Karpas-422 (cell line): Measurements from ENCODE around the gene RPTN. TPM values are rescaled to one million over a fixed set of nuclear protein-coding genes. Genes with fewer than 3 reads are reported as not detected.

ENCODE experiments used
- DNase-seq: peaks from one replicate; pipeline ENCODE4 v3.0.0-alpha.2; 2015
- H2AFZ ChIP-seq: fragments of 200-600 bp; sonication (generic); 2 replicates; pipeline ENCODE4 v1.6.1; 2014; ENCODE audit warnings: antibody characterized with exemption, low read length, mixed read lengths
- H3K27ac ChIP-seq: fragments of 200-600 bp; sonication (generic); 2 replicates; pipeline ENCODE4 v1.5.1; 2014; ENCODE audit warnings: mild to moderate bottlenecking, low read length, moderate library complexity
- H3K27me3 ChIP-seq: fragments of 200-600 bp; sonication (generic); 2 replicates; pipeline ENCODE4 v1.6.1; 2014; ENCODE audit warnings: low read length, mixed read lengths
- H3K36me3 ChIP-seq: fragments of 200-600 bp; sonication (generic); 2 replicates; pipeline ENCODE4 v1.6.1; 2014; ENCODE audit warnings: low read length, mixed read lengths; ENCODE audit not compliant: insufficient read depth
- H3K4me1 ChIP-seq: fragments of 200-600 bp; sonication (generic); 2 replicates; pipeline ENCODE4 v1.6.1; 2014; ENCODE audit warnings: mild to moderate bottlenecking, low read length, mixed read lengths
- H3K4me2 ChIP-seq: fragments of 200-600 bp; sonication (generic); 2 replicates; pipeline ENCODE4 v1.6.1; 2014; ENCODE audit warnings: low read length, low read depth, mild to moderate bottlenecking; ENCODE audit not compliant: poor library complexity, severe bottlenecking
- H3K4me3 ChIP-seq: fragments of 200-600 bp; sonication (generic); 2 replicates; pipeline ENCODE4 v1.5.1; 2014; ENCODE audit warnings: mild to moderate bottlenecking, antibody characterized with exemption, low read length, mixed read lengths
- H3K79me2 ChIP-seq: fragments of 200-600 bp; sonication (generic); 2 replicates; pipeline ENCODE4 v1.6.1; 2014; ENCODE audit warnings: mild to moderate bottlenecking, low read length, mixed read lengths
- H3K9ac ChIP-seq: fragments of 200-600 bp; sonication (generic); 2 replicates; pipeline ENCODE4 v1.6.0; 2014; ENCODE audit warnings: low read length
- H3K9me2 ChIP-seq: fragments of 200-600 bp; sonication (generic), shearing (Covaris generic); replicated peaks from 2 replicates; pipeline ENCODE4 v1.6.0; 2014; ENCODE audit warnings: mild to moderate bottlenecking, low read length, moderate library complexity; ENCODE audit not compliant: insufficient read depth
- H3K9me3 ChIP-seq: fragments of 300-700, 200-600 bp; sonication (generic); 2 replicates; pipeline ENCODE4 v1.6.1; 2014; ENCODE audit warnings: low read length, mixed read lengths
- H4K20me1 ChIP-seq: fragments of 200-600 bp; sonication (generic); 2 replicates; pipeline ENCODE4 v1.6.1; 2014; ENCODE audit warnings: mild to moderate bottlenecking, antibody characterized with exemption, low read length, low read depth; ENCODE audit not compliant: insufficient read depth
- total RNA-seq: library from RNA; depleted of rRNA; stranded (reverse); fragments of >200 nt; shearing (Covaris generic); gene quantifications from 2 replicates; pipeline ENCODE4 v1.2.3, GENCODE V29; 2014; ENCODE audit warnings: low replicate concordance; rRNA removed

Gene RPTN
- total RNA-seq, 1 experiment from 2014 or later = not detected

DNA sequence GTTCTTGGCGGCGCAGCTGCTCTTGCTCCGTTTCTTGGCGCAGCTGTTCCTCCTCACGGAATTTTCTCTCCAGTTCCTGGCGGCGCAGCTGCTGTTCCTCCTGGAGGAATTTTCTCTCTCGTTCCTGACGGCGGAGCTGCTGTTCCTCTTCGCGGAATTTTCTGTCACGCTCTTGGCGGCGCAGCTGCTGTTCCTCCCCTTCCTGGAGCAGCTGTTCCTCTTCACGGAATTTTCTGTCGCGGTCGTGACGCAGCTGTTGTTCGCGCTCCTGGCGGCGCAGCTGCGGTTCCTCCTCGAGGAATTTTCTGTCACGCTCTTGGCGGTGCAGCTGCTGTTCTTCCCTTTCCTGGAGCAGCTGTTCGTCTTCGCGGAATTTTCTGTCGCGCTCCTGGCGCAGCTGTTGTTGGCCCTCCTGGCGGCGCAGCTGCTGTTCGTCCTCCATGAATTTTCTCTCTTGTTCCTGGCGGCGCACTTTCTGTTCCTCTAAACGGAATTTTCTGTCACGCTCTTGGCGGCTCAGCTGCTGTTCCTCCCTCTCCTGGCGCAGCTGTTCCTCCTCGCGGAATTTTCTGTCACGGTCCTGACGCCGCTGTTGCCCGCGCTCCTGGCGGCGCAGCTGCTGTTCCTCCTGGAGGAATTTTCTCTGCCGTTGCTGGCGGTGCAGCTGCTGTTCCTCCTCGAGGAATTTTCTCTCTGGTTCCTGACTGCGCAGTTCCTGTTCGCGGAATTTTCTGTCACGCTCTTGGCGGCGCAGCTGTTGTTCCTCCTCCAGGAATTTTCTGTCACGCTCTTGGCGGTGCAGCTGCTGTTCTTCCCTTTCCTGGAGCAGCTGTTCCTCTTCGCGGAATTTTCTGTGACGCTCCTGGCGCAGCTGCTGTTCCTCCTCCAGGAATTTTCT, 50.8 kb downstream of the RPTN start:
- no peak overlapping the region for H3K4me3 ChIP-seq
- no peak overlapping the region for H2AFZ ChIP-seq
- no peaks in the 10 kb centered on the region for H3K27me3 ChIP-seq
- DNase-seq = no peak
- no peaks in the 10 kb centered on the region for H3K9me3 ChIP-seq
- no peaks in the 10 kb centered on the region for H3K79me2 ChIP-seq
- peaks cover 20% of the 10 kb centered on the region for H3K4me1 ChIP-seq
- H3K9me2 ChIP-seq = no peaks in the 10 kb centered on the region
- no peaks in the 10 kb centered on the region for H4K20me1 ChIP-seq
- no peak overlapping the region for H3K9ac ChIP-seq
- H3K4me2 ChIP-seq = no peak overlapping the region
- H3K27ac ChIP-seq = no peak overlapping the region
- H3K36me3 ChIP-seq = no peaks in the 10 kb centered on the region

GRCh38 chr1:152107031-152107983, 51.7 kb downstream of the RPTN start:
- H3K4me1 ChIP-seq = peaks cover 13% of the 10 kb centered on the region
- no peaks in the 10 kb centered on the region for H3K27me3 ChIP-seq
- no peak overlapping the region for H3K9ac ChIP-seq
- no peak for DNase-seq
- no peaks in the 10 kb centered on the region for H3K79me2 ChIP-seq
- H4K20me1 ChIP-seq = no peaks in the 10 kb centered on the region
- H3K9me2 ChIP-seq = no peaks in the 10 kb centered on the region
- H3K9me3 ChIP-seq = no peaks in the 10 kb centered on the region
- no peak overlapping the region for H3K4me2 ChIP-seq
- H3K4me3 ChIP-seq = no peak overlapping the region
- no peaks in the 10 kb centered on the region for H3K36me3 ChIP-seq
- no peak overlapping the region for H3K27ac ChIP-seq
- H2AFZ ChIP-seq = no peak overlapping the region

- Histone ChIP-seq H3K9ac (no peak overlapping the region), H3K4me1 (no peaks in the 10 kb centered on the region), H3K27ac (no peak overlapping the region), H3K79me2 (no peaks in the 10 kb centered on the region), H3K4me2 (no peak overlapping the region), H3K9me3 (no peaks in the 10 kb centered on the region), H2AFZ (no peak overlapping the region), H3K27me3 (no peaks in the 10 kb centered on the region), H3K4me3 (no peak overlapping the region), H3K36me3 (no peaks in the 10 kb centered on the region), H4K20me1 (no peaks in the 10 kb centered on the region), H3K9me2 (no peaks in the 10 kb centered on the region)
- DNase-seq = no peak
Measured at GRCh38 chr1:152104854-152105253, 54.2 kb downstream of the RPTN start.

Other genes starting within 250 kb of the RPTN start
- gene THEM4, start 249.7 kb downstream of the RPTN start, total RNA-seq = 51.8 and 87.8 TPM in 2 replicates
- gene S100A10, start 165.4 kb downstream of the RPTN start, total RNA-seq = 0.56 and 4.2 TPM in 2 replicates
- 68.5 and 155 TPM in 2 replicates for gene S100A11, start 122.2 kb downstream of the RPTN start, total RNA-seq
- not detected in 2 replicates for gene TCHHL1, start 70.2 kb downstream of the RPTN start, total RNA-seq
- not detected in 2 replicates for gene TCHH, start 43.8 kb downstream of the RPTN start, total RNA-seq
- gene HRNR, start 65.0 kb upstream of the RPTN start, total RNA-seq = not detected in 2 replicates
- gene FLG, start 166.0 kb upstream of the RPTN start, total RNA-seq = not detected in 2 replicates
- not detected in 2 replicates for gene FLG2, start 200.8 kb upstream of the RPTN start, total RNA-seq